HepG2 (cell line): ENCODE results near the gene FKBP1B. TPM values are rescaled to one million over a fixed set of nuclear protein-coding genes. Genes with fewer than 3 reads are reported as not detected.
A peak's percentile ranks its signal among the peaks of the same experiment; 100 is the strongest.

Experiments
- ATF7-NPFF ChIP-seq: sonication (generic); formaldehyde crosslinking; IDR thresholded peaks from 2 replicates; pipeline ENCODE4 v1.8.1; 2023; ENCODE audit warnings: mild to moderate bottlenecking, low read depth, missing genetic modification reagents, moderate library complexity
- BCL3 ChIP-seq: sonication (generic); formaldehyde crosslinking; IDR thresholded peaks from 2 replicates; pipeline ENCODE4 v1.5.1; 2020; ENCODE audit warnings: mild to moderate bottlenecking, missing genetic modification reagents, moderate library complexity
- FOXJ3 ChIP-seq: sonication (generic); formaldehyde crosslinking; IDR thresholded peaks from 2 replicates; pipeline ENCODE4 v1.4.0; 2020; ENCODE audit warnings: missing genetic modification reagents, mild to moderate bottlenecking, borderline replicate concordance
- GLI4 ChIP-seq: sonication (generic); formaldehyde crosslinking; IDR thresholded peaks from 2 replicates; pipeline ENCODE4 v1.5.1; 2020; ENCODE audit warnings: missing genetic modification reagents, mild to moderate bottlenecking, moderate library complexity, borderline replicate concordance
- JUN ChIP-seq: sonication (generic); formaldehyde crosslinking; IDR thresholded peaks from 2 replicates; pipeline ENCODE4 v1.4.0; 2020; ENCODE audit warnings: mild to moderate bottlenecking, missing genetic modification reagents
- MAX ChIP-seq: IDR thresholded peaks from 2 replicates; pipeline ENCODE4 v1.6.1; 2012; ENCODE audit warnings: inconsistent platforms
- RFXAP ChIP-seq: sonication (generic); formaldehyde crosslinking; IDR thresholded peaks from 2 replicates; pipeline ENCODE4 v1.4.0; 2020; ENCODE audit warnings: missing genetic modification reagents, borderline replicate concordance
- SAP130 ChIP-seq: IDR thresholded peaks from 2 replicates; pipeline ENCODE4 v1.6.1; 2016; ENCODE audit warnings: low read depth
- SMAD3 ChIP-seq: sonication (generic); formaldehyde crosslinking; IDR thresholded peaks from 2 replicates; pipeline ENCODE4 v1.4.0; 2020; ENCODE audit warnings: missing genetic modification reagents
- ZBTB39 ChIP-seq: sonication (generic); formaldehyde crosslinking; IDR thresholded peaks from 2 replicates; pipeline ENCODE4 v1.5.0; 2020; ENCODE audit warnings: missing genetic modification reagents
- ZNF225 ChIP-seq: sonication (generic); formaldehyde crosslinking; IDR thresholded peaks from 2 replicates; pipeline ENCODE4 v1.4.0; 2020; ENCODE audit warnings: mild to moderate bottlenecking, missing genetic modification reagents
- ZNF605 ChIP-seq: sonication (generic); formaldehyde crosslinking; IDR thresholded peaks from 2 replicates; pipeline ENCODE4 v1.8.0; 2022; ENCODE audit warnings: mild to moderate bottlenecking, missing genetic modification reagents
- ZNF724P ChIP-seq: sonication (generic); formaldehyde crosslinking; IDR thresholded peaks from 2 replicates; pipeline ENCODE4 v1.8.0; 2022; ENCODE audit warnings: missing genetic modification reagents, borderline replicate concordance
- polyA plus RNA-seq, 8 experiments: library from polyadenylated mRNA; depleted of rRNA in 3 of 8; stranded (reverse) in 7 of 8; unstranded in 1 of 8; fragments of >200 nt; fragmentation: Illumina TruSeq in 4 of 8; extraction: Trizol in 4 of 8; gene quantifications; 2 replicates each; pipeline versions ENCODE4 v1.2.1 to v1.2.3, GENCODE V29; 2011 to 2016; ENCODE audit warnings: low read depth in 4 of 8, missing spikeins in 1 of 8, mixed read lengths in 1 of 8; ENCODE audit not compliant: insufficient read depth in 1 of 8
- total RNA-seq, 5 experiments: library from RNA; depleted of rRNA; stranded (reverse); fragments of >200 nt; fragmentation: Illumina TruSeq; extraction: Trizol; gene quantifications; 2 replicates each; pipeline ENCODE4 v1.2.3, GENCODE V29; 2016; ENCODE audit warnings: low read depth in 1 of 5
- TF ChIP-seq, protein P1 (sequence below): IDR thresholded peaks from 2 replicates; pipeline ENCODE4 v1.4.0; 2020; ENCODE audit warnings: mild to moderate bottlenecking, missing genetic modification reagents
- TF ChIP-seq, protein P2 (sequence below): sonication (generic); formaldehyde crosslinking; IDR thresholded peaks from 2 replicates; pipeline ENCODE4 v1.4.0; 2020; ENCODE audit warnings: missing genetic modification reagents, mild to moderate bottlenecking, borderline replicate concordance
- TF ChIP-seq, protein P3 (sequence below): sonication (generic); formaldehyde crosslinking; IDR thresholded peaks from 2 replicates; pipeline ENCODE4 v1.4.0; 2020; ENCODE audit warnings: missing genetic modification reagents, mild to moderate bottlenecking, borderline replicate concordance

Gene FKBP1B
- total and polyA plus RNA-seq, 2 of the 13 experiments (the other 11 are each of a cell fraction or from before 2014, with no cell fraction given): 35.2 to 96.3 TPM

- TF ChIP-seq, protein P1, sequence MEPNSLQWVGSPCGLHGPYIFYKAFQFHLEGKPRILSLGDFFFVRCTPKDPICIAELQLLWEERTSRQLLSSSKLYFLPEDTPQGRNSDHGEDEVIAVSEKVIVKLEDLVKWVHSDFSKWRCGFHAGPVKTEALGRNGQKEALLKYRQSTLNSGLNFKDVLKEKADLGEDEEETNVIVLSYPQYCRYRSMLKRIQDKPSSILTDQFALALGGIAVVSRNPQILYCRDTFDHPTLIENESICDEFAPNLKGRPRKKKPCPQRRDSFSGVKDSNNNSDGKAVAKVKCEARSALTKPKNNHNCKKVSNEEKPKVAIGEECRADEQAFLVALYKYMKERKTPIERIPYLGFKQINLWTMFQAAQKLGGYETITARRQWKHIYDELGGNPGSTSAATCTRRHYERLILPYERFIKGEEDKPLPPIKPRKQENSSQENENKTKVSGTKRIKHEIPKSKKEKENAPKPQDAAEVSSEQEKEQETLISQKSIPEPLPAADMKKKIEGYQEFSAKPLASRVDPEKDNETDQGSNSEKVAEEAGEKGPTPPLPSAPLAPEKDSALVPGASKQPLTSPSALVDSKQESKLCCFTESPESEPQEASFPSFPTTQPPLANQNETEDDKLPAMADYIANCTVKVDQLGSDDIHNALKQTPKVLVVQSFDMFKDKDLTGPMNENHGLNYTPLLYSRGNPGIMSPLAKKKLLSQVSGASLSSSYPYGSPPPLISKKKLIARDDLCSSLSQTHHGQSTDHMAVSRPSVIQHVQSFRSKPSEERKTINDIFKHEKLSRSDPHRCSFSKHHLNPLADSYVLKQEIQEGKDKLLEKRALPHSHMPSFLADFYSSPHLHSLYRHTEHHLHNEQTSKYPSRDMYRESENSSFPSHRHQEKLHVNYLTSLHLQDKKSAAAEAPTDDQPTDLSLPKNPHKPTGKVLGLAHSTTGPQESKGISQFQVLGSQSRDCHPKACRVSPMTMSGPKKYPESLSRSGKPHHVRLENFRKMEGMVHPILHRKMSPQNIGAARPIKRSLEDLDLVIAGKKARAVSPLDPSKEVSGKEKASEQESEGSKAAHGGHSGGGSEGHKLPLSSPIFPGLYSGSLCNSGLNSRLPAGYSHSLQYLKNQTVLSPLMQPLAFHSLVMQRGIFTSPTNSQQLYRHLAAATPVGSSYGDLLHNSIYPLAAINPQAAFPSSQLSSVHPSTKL (CRISPR knock-in tag): peak; percentile 49; the same call in 1 of the 2 replicates
- peak; percentile 73; the same call in 1 of the 2 replicates for TF ChIP-seq ZNF724P
- TF ChIP-seq ZNF225: peak; percentile 60; the same call in 1 of the 2 replicates
- TF ChIP-seq ATF7-NPFF (CRISPR knock-in tag): peak; percentile 68; the same call in 1 of the 2 replicates
- 0 out of 2 replicates have a peak, but pooled peaks have one; percentile 12 for TF ChIP-seq SMAD3 (CRISPR knock-in tag)
- TF ChIP-seq MAX: 0 out of 2 replicates have a peak, but pooled peaks have one; percentile 22
- TF ChIP-seq GLI4 (CRISPR knock-in tag): 0 out of 2 replicates have a peak, but pooled peaks have one; percentile 33
- TF ChIP-seq, protein P2, sequence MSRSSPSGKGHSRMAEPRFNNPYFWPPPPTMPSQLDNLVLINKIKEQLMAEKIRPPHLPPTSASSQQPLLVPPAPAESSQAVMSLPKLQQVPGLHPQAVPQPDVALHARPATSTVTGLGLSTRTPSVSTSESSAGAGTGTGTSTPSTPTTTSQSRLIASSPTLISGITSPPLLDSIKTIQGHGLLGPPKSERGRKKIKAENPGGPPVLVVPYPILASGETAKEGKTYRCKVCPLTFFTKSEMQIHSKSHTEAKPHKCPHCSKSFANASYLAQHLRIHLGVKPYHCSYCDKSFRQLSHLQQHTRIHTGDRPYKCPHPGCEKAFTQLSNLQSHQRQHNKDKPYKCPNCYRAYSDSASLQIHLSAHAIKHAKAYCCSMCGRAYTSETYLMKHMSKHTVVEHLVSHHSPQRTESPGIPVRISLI (CRISPR knock-in tag): 0 out of 2 replicates have a peak, but pooled peaks have one; percentile 28
- TF ChIP-seq FOXJ3 (CRISPR knock-in tag): 0 out of 2 replicates have a peak, but pooled peaks have one; percentile 33
- TF ChIP-seq ZNF605 (CRISPR knock-in tag): 0 out of 2 replicates have a peak, but pooled peaks have one; percentile 33
- peak; percentile 80; the same call in 1 of the 2 replicates for TF ChIP-seq RFXAP (CRISPR knock-in tag)
- TF ChIP-seq BCL3: peak; percentile 78; the same call in 1 of the 2 replicates
- TF ChIP-seq, protein P3, sequence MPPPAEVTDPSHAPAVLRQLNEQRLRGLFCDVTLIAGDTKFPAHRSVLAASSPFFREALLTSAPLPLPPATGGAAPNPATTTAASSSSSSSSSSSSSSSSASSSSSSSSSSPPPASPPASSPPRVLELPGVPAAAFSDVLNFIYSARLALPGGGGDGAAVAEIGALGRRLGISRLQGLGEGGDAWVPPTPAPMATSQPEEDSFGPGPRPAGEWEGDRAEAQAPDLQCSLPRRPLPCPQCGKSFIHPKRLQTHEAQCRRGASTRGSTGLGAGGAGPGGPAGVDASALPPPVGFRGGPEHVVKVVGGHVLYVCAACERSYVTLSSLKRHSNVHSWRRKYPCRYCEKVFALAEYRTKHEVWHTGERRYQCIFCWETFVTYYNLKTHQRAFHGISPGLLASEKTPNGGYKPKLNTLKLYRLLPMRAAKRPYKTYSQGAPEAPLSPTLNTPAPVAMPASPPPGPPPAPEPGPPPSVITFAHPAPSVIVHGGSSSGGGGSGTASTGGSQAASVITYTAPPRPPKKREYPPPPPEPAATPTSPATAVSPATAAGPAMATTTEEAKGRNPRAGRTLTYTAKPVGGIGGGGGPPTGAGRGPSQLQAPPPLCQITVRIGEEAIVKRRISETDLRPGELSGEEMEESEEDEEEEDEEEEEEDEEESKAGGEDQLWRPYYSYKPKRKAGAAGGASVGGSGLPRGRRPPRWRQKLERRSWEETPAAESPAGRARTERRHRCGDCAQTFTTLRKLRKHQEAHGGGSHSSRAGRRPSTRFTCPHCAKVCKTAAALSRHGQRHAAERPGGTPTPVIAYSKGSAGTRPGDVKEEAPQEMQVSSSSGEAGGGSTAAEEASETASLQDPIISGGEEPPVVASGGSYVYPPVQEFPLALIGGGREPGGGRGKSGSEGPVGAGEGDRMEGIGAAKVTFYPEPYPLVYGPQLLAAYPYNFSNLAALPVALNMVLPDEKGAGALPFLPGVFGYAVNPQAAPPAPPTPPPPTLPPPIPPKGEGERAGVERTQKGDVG (CRISPR knock-in tag): 0 out of 2 replicates have a peak, but pooled peaks have one; percentile 55
- peak; percentile 23; the same call in 1 of the 2 replicates for TF ChIP-seq JUN (CRISPR knock-in tag)
- 0 out of 2 replicates have a peak, but pooled peaks have one; percentile 28 for TF ChIP-seq ZBTB39 (CRISPR knock-in tag)
- TF ChIP-seq SAP130 (CRISPR knock-in tag): peak; percentile 67
These were observed 45.7 kb downstream of the FKBP1B start (continued) for GRCh38 chr2:24095171-24095677.
